Measurements from ENCODE around the gene DPP9. TPM values are rescaled to one million over a fixed set of nuclear protein-coding genes. Genes with fewer than 3 reads are reported as not detected.

The DPP9 gene
- total and polyA plus RNA-seq, 2 of the 13 experiments (the other 11 are each of a cell fraction or from before 2014, with no cell fraction given): 8.4 to 25.8 TPM

- TF ChIP-seq, protein P1, sequence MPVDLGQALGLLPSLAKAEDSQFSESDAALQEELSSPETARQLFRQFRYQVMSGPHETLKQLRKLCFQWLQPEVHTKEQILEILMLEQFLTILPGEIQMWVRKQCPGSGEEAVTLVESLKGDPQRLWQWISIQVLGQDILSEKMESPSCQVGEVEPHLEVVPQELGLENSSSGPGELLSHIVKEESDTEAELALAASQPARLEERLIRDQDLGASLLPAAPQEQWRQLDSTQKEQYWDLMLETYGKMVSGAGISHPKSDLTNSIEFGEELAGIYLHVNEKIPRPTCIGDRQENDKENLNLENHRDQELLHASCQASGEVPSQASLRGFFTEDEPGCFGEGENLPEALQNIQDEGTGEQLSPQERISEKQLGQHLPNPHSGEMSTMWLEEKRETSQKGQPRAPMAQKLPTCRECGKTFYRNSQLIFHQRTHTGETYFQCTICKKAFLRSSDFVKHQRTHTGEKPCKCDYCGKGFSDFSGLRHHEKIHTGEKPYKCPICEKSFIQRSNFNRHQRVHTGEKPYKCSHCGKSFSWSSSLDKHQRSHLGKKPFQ (CRISPR knock-in tag; IDR thresholded peaks at IDR 0.05; ENCODE audit: insufficient replicate concordance): no peak
- TF ChIP-seq PHF8 (CRISPR knock-in tag; IDR thresholded peaks at IDR 0.05): no peak
- no peak for TF ChIP-seq TCF7L2 (IDR thresholded peaks at IDR 0.05; ENCODE audit: low read depth, low read length)
- TF ChIP-seq ZNF616 (CRISPR knock-in tag; IDR thresholded peaks at IDR 0.05; ENCODE audit: low read depth): no peak
- TF ChIP-seq KDM6A (CRISPR knock-in tag; IDR thresholded peaks at IDR 0.05; ENCODE audit: low read depth): no peak
- no peak for TF ChIP-seq ZNF598 (CRISPR knock-in tag; IDR thresholded peaks at IDR 0.05; ENCODE audit: borderline replicate concordance)
- peak; percentile 40; the same call in 1 of the 2 replicates for TF ChIP-seq STAG1 (CRISPR knock-in tag; IDR thresholded peaks at IDR 0.05)
- no peak for TF ChIP-seq GPN1 (CRISPR knock-in tag; IDR thresholded peaks at IDR 0.05; ENCODE audit: borderline replicate concordance)
- TF ChIP-seq DR1 (CRISPR knock-in tag; IDR thresholded peaks at IDR 0.05): no peak
- no peak for TF ChIP-seq ZNF367 (CRISPR knock-in tag; IDR thresholded peaks at IDR 0.05; ENCODE audit: borderline replicate concordance)
- no peak for TF ChIP-seq DBP (CRISPR knock-in tag; IDR thresholded peaks at IDR 0.05; ENCODE audit: not compliant biosample characterization)
- no peak for TF ChIP-seq ZNF101 (CRISPR knock-in tag; IDR thresholded peaks at IDR 0.05; ENCODE audit: borderline replicate concordance, low read depth)
- 0 out of 2 replicates have a peak, but pooled peaks have one; percentile 44 for TF ChIP-seq ZFP91 (CRISPR knock-in tag; IDR thresholded peaks at IDR 0.05; ENCODE audit: borderline replicate concordance)
- TF ChIP-seq KDM1A (CRISPR knock-in tag; IDR thresholded peaks at IDR 0.05): peak; percentile 84; the same call in 1 of the 2 replicates
- TF ChIP-seq ZNF770 (CRISPR knock-in tag; IDR thresholded peaks at IDR 0.05): 0 out of 2 replicates have a peak, but pooled peaks have one; percentile 46
- TF ChIP-seq CTCF (CRISPR knock-in tag; IDR thresholded peaks at IDR 0.05): peak; percentile 73
- TF ChIP-seq ZNF660 (CRISPR knock-in tag; IDR thresholded peaks at IDR 0.05; ENCODE audit: borderline replicate concordance, low read depth): no peak
- no peak for TF ChIP-seq HNF4A (CRISPR knock-in tag; IDR thresholded peaks at IDR 0.05)
These were observed 7.1 kb upstream of the DPP9 start (continued) for GRCh38 chr19:4730740-4731171.
